ENCODE data around the gene DSCAM. TPM values are rescaled to one million over a fixed set of nuclear protein-coding genes. Genes with fewer than 3 reads are reported as not detected.

Gene DSCAM
- total RNA-seq, 3 donors from 2014 or later (not counting 1 experiment from before 2014, with no cell fraction given) = not detected

DNA sequence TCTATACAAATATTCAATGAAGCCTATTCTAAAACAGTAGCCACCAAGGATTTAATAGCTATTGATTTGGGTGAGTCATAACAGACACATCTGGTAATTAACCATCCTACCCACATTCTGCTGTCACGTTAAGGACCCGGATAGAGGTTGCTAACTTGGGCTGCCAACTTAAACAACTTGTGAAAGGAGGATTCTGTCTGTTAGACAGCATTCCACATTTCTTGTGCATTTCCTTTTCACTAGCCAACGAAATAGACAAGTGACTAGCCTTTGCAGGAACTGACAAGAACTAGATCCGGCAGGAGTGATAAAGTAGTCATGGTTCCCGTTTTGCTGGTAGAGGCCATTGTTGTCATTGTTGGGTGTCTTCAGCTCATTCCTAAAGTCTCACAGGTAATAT is 9.5 kb downstream of the DSCAM start:
- H3K9me3 ChIP-seq (ENCODE audit: control insufficient read depth, insufficient read depth, low read length) = no peaks in the 10 kb centered on the region
- no peak for ATAC-seq
- no peak overlapping the region for H3K27ac ChIP-seq (ENCODE audit: low read length)
- H3K36me3 Mint-ChIP-seq = no peaks in the 10 kb centered on the region
- peaks cover 12 to 19% of the 10 kb centered on the region in 2 donors for H3K27me3 Mint-ChIP-seq (ENCODE audit: low read depth in 2 of 2)
- H3K9me3 Mint-ChIP-seq = peaks cover 0 to 1% of the 10 kb centered on the region in 2 donors
- H3K4me3 Mint-ChIP-seq = no peak overlapping the region
- no peaks in the 10 kb centered on the region for H3K4me1 ChIP-seq (ENCODE audit: control insufficient read depth, insufficient read depth, low read length)
- H3K27ac Mint-ChIP-seq = no peak overlapping the region
- DNase-seq = no peak
- intact Hi-C loops (cut with micrococcal nuclease) = no loop called here
- H3K4me1 Mint-ChIP-seq = no peaks in the 10 kb centered on the region
- no peaks in the 10 kb centered on the region for H3K36me3 ChIP-seq (ENCODE audit: control insufficient read depth, insufficient read depth, low read length)
- 77% methylated on average over 5 of the region's 5 CpGs for WGBS (ENCODE audit: insufficient coverage)
- no peaks in the 10 kb centered on the region for H3K27me3 ChIP-seq (ENCODE audit: control insufficient read depth, insufficient read depth, low read length)
- TF ChIP-seq, protein P1, sequence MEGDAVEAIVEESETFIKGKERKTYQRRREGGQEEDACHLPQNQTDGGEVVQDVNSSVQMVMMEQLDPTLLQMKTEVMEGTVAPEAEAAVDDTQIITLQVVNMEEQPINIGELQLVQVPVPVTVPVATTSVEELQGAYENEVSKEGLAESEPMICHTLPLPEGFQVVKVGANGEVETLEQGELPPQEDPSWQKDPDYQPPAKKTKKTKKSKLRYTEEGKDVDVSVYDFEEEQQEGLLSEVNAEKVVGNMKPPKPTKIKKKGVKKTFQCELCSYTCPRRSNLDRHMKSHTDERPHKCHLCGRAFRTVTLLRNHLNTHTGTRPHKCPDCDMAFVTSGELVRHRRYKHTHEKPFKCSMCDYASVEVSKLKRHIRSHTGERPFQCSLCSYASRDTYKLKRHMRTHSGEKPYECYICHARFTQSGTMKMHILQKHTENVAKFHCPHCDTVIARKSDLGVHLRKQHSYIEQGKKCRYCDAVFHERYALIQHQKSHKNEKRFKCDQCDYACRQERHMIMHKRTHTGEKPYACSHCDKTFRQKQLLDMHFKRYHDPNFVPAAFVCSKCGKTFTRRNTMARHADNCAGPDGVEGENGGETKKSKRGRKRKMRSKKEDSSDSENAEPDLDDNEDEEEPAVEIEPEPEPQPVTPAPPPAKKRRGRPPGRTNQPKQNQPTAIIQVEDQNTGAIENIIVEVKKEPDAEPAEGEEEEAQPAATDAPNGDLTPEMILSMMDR (IDR thresholded peaks at IDR 0.05) = no peak
- H3K4me3 ChIP-seq (ENCODE audit: low read length) = no peak overlapping the region

DNA sequence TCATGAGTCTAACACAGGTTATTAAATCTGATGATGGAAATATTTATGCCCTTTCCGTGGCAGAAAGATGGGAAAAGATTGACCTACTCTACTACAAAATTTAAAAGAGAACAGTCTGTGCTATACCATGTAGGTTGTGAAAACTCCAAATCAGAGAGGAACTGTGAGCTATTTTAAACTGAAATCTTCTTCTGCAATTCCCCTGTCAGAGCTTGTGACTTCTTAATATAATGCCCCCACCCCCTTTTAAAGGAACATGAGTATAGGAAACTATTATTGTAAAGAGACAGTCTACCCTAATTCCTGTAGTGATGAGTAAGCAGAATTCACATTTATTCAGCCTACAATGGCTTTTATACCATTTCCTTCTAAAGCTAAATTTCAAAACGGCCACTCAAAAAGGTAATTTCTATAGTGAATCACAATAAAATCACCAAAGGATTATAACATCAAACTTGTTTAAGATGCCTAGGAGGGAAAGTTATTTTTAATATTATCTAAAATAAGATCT is 11.7 kb downstream of the DSCAM start:
- H3K4me1 ChIP-seq (ENCODE audit: control insufficient read depth, insufficient read depth, low read length) = no peaks in the 10 kb centered on the region
- H3K27ac Mint-ChIP-seq = no peak overlapping the region
- no peaks in the 10 kb centered on the region for H3K9me3 ChIP-seq (ENCODE audit: control insufficient read depth, insufficient read depth, low read length)
- no peaks in the 10 kb centered on the region for H3K36me3 Mint-ChIP-seq
- H3K27me3 Mint-ChIP-seq (ENCODE audit: low read depth in 2 of 2) = peaks cover 0 to under 1% of the 10 kb centered on the region in 2 donors
- ATAC-seq = no peak
- no peaks in the 10 kb centered on the region for H3K27me3 ChIP-seq (ENCODE audit: control insufficient read depth, insufficient read depth, low read length)
- H3K4me3 Mint-ChIP-seq = no peak overlapping the region
- TF ChIP-seq, protein P1 (IDR thresholded peaks at IDR 0.05) = no peak
- intact Hi-C loops (cut with micrococcal nuclease) = no loop called here
- H3K27ac ChIP-seq (ENCODE audit: low read length) = no peak overlapping the region
- H3K9me3 Mint-ChIP-seq = no peaks in the 10 kb centered on the region
- no peaks in the 10 kb centered on the region for H3K36me3 ChIP-seq (ENCODE audit: control insufficient read depth, insufficient read depth, low read length)
- no CpG with 5 or more reads among the region's 2 CpGs for WGBS (ENCODE audit: insufficient coverage)
- no peaks in the 10 kb centered on the region for H3K4me1 Mint-ChIP-seq
- no peak overlapping the region for H3K4me3 ChIP-seq (ENCODE audit: low read length)
- no peak for DNase-seq

DNA sequence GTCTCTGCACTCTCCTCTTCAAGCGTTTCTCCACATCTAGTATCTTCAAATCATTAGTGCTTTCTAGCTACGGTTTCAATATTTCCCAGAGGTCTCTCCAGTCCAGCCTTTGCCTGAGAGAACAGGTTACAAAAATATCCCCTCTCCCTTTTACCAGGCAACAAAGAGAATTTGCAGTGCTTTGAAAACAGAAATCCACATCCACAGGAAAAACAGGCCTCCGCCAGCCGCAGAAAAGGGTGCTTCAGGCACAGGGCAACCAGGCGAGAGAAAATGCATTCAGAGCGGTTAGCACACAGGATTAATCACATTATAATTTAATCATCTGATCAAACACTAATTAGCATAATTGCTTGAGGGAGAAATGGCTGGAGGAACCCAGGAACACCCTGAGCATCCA is 13.8 kb downstream of the DSCAM start:
- Mint-ChIP-seq H3K27ac (no peak overlapping the region), H3K9me3 (peaks cover 0 to 2% of the 10 kb centered on the region in 2 donors), H3K4me3 (no peak overlapping the region), H3K36me3 (no peaks in the 10 kb centered on the region), H3K4me1 (peaks cover 5% of the 10 kb centered on the region in 2 donors), H3K27me3 (ENCODE audit: low read depth in 2 of 2) (no peaks in the 10 kb centered on the region)
- H3K27me3 ChIP-seq (ENCODE audit: control insufficient read depth, insufficient read depth, low read length) = no peaks in the 10 kb centered on the region
- H3K4me1 ChIP-seq (ENCODE audit: control insufficient read depth, insufficient read depth, low read length) = no peaks in the 10 kb centered on the region
- intact Hi-C loops (cut with micrococcal nuclease) = no loop called here
- ATAC-seq (no peak), DNase-seq (no peak)
- no peaks in the 10 kb centered on the region for H3K36me3 ChIP-seq (ENCODE audit: control insufficient read depth, insufficient read depth, low read length)
- WGBS (ENCODE audit: insufficient coverage) = 89% methylated on average over 4 of the region's 6 CpGs
- H3K9me3 ChIP-seq (ENCODE audit: control insufficient read depth, insufficient read depth, low read length) = no peaks in the 10 kb centered on the region
- H3K27ac ChIP-seq (ENCODE audit: low read length) = no peak overlapping the region
- no peak overlapping the region for H3K4me3 ChIP-seq (ENCODE audit: low read length)
- TF ChIP-seq, protein P1 (IDR thresholded peaks at IDR 0.05) = no peak

DNA sequence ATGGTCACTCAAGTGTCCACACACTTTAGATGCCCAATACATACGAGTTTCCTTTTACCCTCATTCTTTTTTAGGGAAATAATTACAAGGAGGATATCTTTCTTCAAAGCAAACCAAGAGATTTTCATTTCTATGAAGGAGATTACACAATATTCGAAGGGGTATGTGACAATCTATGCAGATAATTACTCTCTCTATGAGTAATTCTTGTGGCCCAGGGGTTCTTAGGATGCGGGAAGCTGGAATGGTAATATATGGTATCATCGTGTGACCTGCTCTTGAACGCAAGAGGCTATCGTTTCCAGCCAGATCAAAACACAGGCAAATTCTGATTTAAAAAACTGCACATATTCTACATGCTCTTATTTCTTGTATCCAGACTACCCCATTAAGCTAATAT is 14.6 kb downstream of the DSCAM start:
- H3K4me1 ChIP-seq (ENCODE audit: control insufficient read depth, insufficient read depth, low read length) = no peaks in the 10 kb centered on the region
- WGBS (ENCODE audit: insufficient coverage) = 78% methylated on average over 3 of the region's 6 CpGs
- no peaks in the 10 kb centered on the region for H3K9me3 ChIP-seq (ENCODE audit: control insufficient read depth, insufficient read depth, low read length)
- peaks cover 0 to 2% of the 10 kb centered on the region in 2 donors for H3K9me3 Mint-ChIP-seq
- no peak overlapping the region for H3K4me3 ChIP-seq (ENCODE audit: low read length)
- H3K27me3 Mint-ChIP-seq (ENCODE audit: low read depth in 2 of 2) = no peaks in the 10 kb centered on the region
- H3K36me3 Mint-ChIP-seq = no peaks in the 10 kb centered on the region
- no peaks in the 10 kb centered on the region for H3K27me3 ChIP-seq (ENCODE audit: control insufficient read depth, insufficient read depth, low read length)
- DNase-seq (no peak), ATAC-seq (no peak)
- no peak overlapping the region for H3K27ac Mint-ChIP-seq
- H3K27ac ChIP-seq (ENCODE audit: low read length) = no peak overlapping the region
- no peak overlapping the region for H3K4me3 Mint-ChIP-seq
- H3K4me1 Mint-ChIP-seq = peaks cover 5% of the 10 kb centered on the region in 2 donors
- intact Hi-C loops (cut with micrococcal nuclease) = no loop called here
- no peaks in the 10 kb centered on the region for H3K36me3 ChIP-seq (ENCODE audit: control insufficient read depth, insufficient read depth, low read length)
- TF ChIP-seq, protein P1 (IDR thresholded peaks at IDR 0.05) = no peak

All from natural killer cell (primary cell).